Naive thymus-derived CD4-positive, alpha-beta T cell (primary cell): ENCODE measurements around the gene COL6A1. TPM values are rescaled to one million over a fixed set of nuclear protein-coding genes. Genes with fewer than 3 reads are reported as not detected.

Experiments
- ATAC-seq: fragments of 150-1000 bp; cut with Tn5 transposase; 2 replicates; pipeline ENCODE4 v1.10.0; 2021; ENCODE audit warnings: mild to moderate bottlenecking, moderate library complexity
- CTCF ChIA-PET: fragments of 350-600 bp; sonication (Branson Sonifier 250); formaldehyde crosslinking; loops from one replicate; lab custom pipeline; 2021; ENCODE audit warnings: antibody characterized with exemption; lab: Charles Lee
- POLR2A ChIA-PET: fragments of 350-600 bp; sonication (Branson Sonifier 250); formaldehyde crosslinking; loops from one replicate; lab custom pipeline; 2021; ENCODE audit warnings: antibody characterized with exemption, inconsistent platforms; lab: Charles Lee
- DNase-seq, 9 donors: peaks; one replicate each; pipeline versions ENCODE4 v3.0.0 to v3.0.0-alpha.2; 2020 to 2022; ENCODE audit warnings: mixed read lengths in 1 of 9
- H3K27ac ChIP-seq: one replicate; pipeline ENCODE4 v1.7.0; 2013; ENCODE audit warnings: mild to moderate bottlenecking, low read depth, low read length, moderate library complexity
- H3K27me3 ChIP-seq, 2 donors: one replicate each; pipeline ENCODE4 v1.7.0; 2013; ENCODE audit warnings: low read length in 2 of 2, mild to moderate bottlenecking in 2 of 2, moderate library complexity in 2 of 2; ENCODE audit not compliant: control insufficient read depth in 2 of 2, insufficient read depth in 2 of 2
- H3K36me3 ChIP-seq, 3 experiments: 1 replicate in 2 of 3; 2 replicates in 1 of 3; pipeline ENCODE4 v1.7.0; 2013; ENCODE audit warnings: low read length in 3 of 3, mild to moderate bottlenecking in 3 of 3, moderate library complexity in 1 of 3; ENCODE audit not compliant: insufficient read depth in 3 of 3, control insufficient read depth in 2 of 3
- H3K4me1 ChIP-seq, 2 donors: one replicate each; pipeline ENCODE4 v1.7.0; 2013; ENCODE audit warnings: low read length in 2 of 2, mild to moderate bottlenecking in 2 of 2, moderate library complexity in 1 of 2; ENCODE audit not compliant: control insufficient read depth in 2 of 2, insufficient read depth in 2 of 2
- H3K4me3 ChIP-seq: 2 replicates; pipeline ENCODE4 v1.7.0; 2013; ENCODE audit warnings: mild to moderate bottlenecking, low read length
- H3K9me3 ChIP-seq, 3 experiments: 1 replicate in 2 of 3; 2 replicates in 1 of 3; pipeline ENCODE4 v1.7.0; 2013; ENCODE audit warnings: low read length in 3 of 3; ENCODE audit not compliant: control insufficient read depth in 2 of 3
- H3K27ac Mint-ChIP-seq, 9 donors: one replicate each; pipeline ENCODE4 v1.8.0; 2020 to 2022; ENCODE audit warnings: mixed read lengths in 9 of 9, mild to moderate bottlenecking in 8 of 9, moderate library complexity in 5 of 9, inconsistent platforms in 2 of 9
- H3K27me3 Mint-ChIP-seq, 5 donors: one replicate each; pipeline ENCODE4 v1.8.0; 2021 to 2022; ENCODE audit warnings: mixed read lengths in 5 of 5, mild to moderate bottlenecking in 1 of 5
- H3K36me3 Mint-ChIP-seq, 5 donors: one replicate each; pipeline ENCODE4 v1.8.0; 2020 to 2022; ENCODE audit warnings: mixed read lengths in 5 of 5, mild to moderate bottlenecking in 3 of 5, inconsistent platforms in 1 of 5
- H3K4me1 Mint-ChIP-seq, 7 donors: one replicate each; pipeline ENCODE4 v1.8.0; 2020 to 2022; ENCODE audit warnings: mixed read lengths in 7 of 7, mild to moderate bottlenecking in 3 of 7, inconsistent platforms in 1 of 7
- H3K4me3 Mint-ChIP-seq, 10 donors: one replicate each; pipeline ENCODE4 v1.8.0; 2020 to 2022; ENCODE audit warnings: mild to moderate bottlenecking in 10 of 10, mixed read lengths in 10 of 10, moderate library complexity in 6 of 10, inconsistent platforms in 2 of 10
- H3K9me3 Mint-ChIP-seq, 11 donors: one replicate each; pipeline ENCODE4 v1.8.0; 2020 to 2022; ENCODE audit warnings: mixed read lengths in 11 of 11, mild to moderate bottlenecking in 4 of 11, inconsistent platforms in 1 of 11, moderate library complexity in 1 of 11
- intact Hi-C, 2 donors: fragments of 100-400 bp; cut with micrococcal nuclease; formaldehyde crosslinking; loops; one replicate each; pipeline ENCODE4 v1.15.1; 2023
- polyA plus RNA-seq, 2 donors: library from polyadenylated mRNA; unstranded; fragments of 300-500 nt; fragmentation: Illumina TruSeq; gene quantifications; one replicate each; pipeline ENCODE4 v1.2.3, GENCODE V29; 2021
- total RNA-seq, 6 experiments: library from RNA in 5 of 6; stranded (reverse) in 5 of 6; gene quantifications; 1 replicate in 5 of 6; 2 replicates in 1 of 6; pipeline ENCODE4 v1.2.3 and lab custom pipeline; 2021 to 2026

The COL6A1 gene, protein sequence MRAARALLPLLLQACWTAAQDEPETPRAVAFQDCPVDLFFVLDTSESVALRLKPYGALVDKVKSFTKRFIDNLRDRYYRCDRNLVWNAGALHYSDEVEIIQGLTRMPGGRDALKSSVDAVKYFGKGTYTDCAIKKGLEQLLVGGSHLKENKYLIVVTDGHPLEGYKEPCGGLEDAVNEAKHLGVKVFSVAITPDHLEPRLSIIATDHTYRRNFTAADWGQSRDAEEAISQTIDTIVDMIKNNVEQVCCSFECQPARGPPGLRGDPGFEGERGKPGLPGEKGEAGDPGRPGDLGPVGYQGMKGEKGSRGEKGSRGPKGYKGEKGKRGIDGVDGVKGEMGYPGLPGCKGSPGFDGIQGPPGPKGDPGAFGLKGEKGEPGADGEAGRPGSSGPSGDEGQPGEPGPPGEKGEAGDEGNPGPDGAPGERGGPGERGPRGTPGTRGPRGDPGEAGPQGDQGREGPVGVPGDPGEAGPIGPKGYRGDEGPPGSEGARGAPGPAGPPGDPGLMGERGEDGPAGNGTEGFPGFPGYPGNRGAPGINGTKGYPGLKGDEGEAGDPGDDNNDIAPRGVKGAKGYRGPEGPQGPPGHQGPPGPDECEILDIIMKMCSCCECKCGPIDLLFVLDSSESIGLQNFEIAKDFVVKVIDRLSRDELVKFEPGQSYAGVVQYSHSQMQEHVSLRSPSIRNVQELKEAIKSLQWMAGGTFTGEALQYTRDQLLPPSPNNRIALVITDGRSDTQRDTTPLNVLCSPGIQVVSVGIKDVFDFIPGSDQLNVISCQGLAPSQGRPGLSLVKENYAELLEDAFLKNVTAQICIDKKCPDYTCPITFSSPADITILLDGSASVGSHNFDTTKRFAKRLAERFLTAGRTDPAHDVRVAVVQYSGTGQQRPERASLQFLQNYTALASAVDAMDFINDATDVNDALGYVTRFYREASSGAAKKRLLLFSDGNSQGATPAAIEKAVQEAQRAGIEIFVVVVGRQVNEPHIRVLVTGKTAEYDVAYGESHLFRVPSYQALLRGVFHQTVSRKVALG
- total RNA-seq (10 to 100 TPM in 2 of 5 experiments, 1 to 10 TPM in 2, under 1 TPM in 1; 0.22 to 17.1 (median 9.5) TPM), polyA plus RNA-seq (1 to 10 TPM in 1 of 2 donors, under 1 TPM in 1; 0.92 to 2.4 TPM), total RNA-seq (lab: John Stamatoyannopoulos, UW) (33.7 reads per million, percentile 62 among the genes with 10 or more reads in this experiment)

DNA sequence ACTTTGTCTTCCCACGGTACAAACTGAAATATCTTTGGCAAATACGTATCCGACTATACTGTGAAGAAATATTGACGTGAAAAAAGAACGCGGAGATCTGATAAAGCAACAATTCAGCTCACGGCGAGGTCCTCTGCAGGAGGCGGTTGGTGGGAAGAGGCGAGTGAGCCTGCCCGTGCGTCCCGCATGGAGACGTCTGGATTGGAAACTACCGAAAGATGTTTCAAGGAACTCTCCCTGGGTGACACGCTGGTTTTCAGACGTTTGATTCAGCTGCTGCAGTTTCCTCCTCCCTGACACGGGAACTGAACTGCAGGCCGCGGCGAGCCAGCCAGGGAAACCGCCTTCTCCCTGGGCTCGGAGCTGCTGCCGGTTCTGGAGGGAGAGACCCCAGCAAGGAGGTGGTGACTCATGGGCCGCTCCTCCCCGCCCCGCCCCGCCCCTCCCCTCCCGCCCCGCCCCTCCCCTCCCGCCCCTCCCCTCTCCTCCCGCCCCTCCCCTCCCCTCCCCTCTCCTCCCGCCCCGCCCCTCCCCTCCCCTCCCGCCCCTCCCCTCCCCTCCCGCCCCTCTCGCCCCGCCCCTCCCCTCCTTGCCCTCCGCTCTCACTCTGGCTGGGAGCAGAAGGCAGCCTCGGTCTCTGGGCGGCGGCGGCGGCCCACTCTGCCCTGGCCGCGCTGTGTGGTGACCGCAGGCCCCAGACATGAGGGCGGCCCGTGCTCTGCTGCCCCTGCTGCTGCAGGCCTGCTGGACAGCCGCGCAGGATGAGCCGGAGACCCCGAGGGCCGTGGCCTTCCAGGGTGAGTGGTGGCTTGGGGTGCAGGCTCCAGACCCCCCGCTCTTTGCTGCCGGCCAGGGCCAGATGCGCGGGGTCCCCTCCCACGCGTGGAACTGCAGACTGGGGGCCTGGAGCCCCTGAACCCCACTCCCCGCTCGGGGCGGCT, at the start of gene COL6A1:
TSS of gene COL6A1 (plus strand) at position 620 of the 941 bp plus-strand sequence. CDS start at position 701, 81 bp downstream.
- peaks cover 0 to 13% of the 10 kb centered on the region in 2 donors for H3K27me3 ChIP-seq
- peak; percentile 79 for ATAC-seq
- DNase-seq: peak in 8 of 9 donors; percentile 36 to 69 (median 58)
- intact Hi-C loops: loop anchor here (1.0 to 5.0 kb wide), 2 partner anchors 8 to 339 kb away; partner anchors contain the start of gene PCBP3 (in 1 of the 2)
- peak within 1 kb of the TSS; percentile 15 for H3K27ac ChIP-seq
- peaks cover 6 to 7% of the 10 kb centered on the region in 2 donors for H3K4me1 ChIP-seq
- H3K36me3 ChIP-seq: no peaks in the 10 kb centered on the region
- Mint-ChIP-seq H3K27ac (no peak within 1 kb of the TSS), H3K4me3 (peak within 1 kb of the TSS; percentile 44 to 76 (median 66)), H3K27me3 (peaks cover 0 to 22% (median under 1%) of the 10 kb centered on the region in 5 donors), H3K9me3 (peaks cover 0 to 2% (median 0%) of the 10 kb centered on the region in 11 donors), H3K36me3 (peaks cover 0 to 11% (median 0%) of the 10 kb centered on the region in 5 donors), H3K4me1 (peaks cover 0 to 16% (median 11%) of the 10 kb centered on the region in 7 donors)
- H3K4me3 ChIP-seq: peak within 1 kb of the TSS; percentile 52
- ChIA-PET CTCF (no interaction called here), POLR2A (no interaction called here)
- no peaks in the 10 kb centered on the region for H3K9me3 ChIP-seq

DNA sequence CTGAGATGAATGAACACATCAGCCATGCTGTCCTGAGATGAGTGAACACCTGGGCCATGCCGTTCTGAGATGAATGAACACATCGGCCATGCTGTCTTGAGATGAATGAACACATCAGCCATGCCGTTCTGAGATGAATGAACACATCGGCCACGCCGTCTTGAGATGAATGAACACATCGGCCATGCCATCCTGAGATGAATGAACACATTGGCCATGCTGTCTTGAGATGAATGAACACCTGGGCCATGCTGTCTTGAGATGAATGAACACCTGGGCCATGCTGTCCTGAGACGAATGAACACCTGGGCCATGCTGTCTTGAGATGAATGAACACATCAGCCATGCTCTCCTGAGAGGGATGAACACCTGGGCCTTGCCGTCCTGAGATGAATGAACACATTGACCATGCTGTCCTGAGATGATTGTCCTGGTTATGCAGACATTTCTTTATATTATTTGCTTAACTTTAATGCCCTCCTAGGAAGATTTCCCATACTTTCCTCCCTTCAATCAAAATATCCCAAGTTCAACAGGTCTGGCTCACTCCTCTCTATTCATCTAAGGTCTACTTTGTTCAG, 48.6 kb upstream of the COL6A1 start:
- H3K27me3 Mint-ChIP-seq: no peaks in the 10 kb centered on the region
- ATAC-seq (no peak), DNase-seq (no peak)
- H3K4me3 Mint-ChIP-seq: no peak overlapping the region
- intact Hi-C loops: no loop called here
- ChIA-PET POLR2A (no interaction called here), CTCF (no interaction called here)
- Histone ChIP-seq H3K27me3 (no peaks in the 10 kb centered on the region), H3K4me3 (no peak overlapping the region), H3K4me1 (no peaks in the 10 kb centered on the region), H3K9me3 (peaks cover 0 to 8% (median 0%) of the 10 kb centered on the region in 3 experiments), H3K36me3 (no peaks in the 10 kb centered on the region), H3K27ac (no peak overlapping the region)
- peaks cover 0 to 22% (median 0%) of the 10 kb centered on the region in 5 donors for H3K36me3 Mint-ChIP-seq
- peaks cover 0 to 2% (median 0%) of the 10 kb centered on the region in 11 donors for H3K9me3 Mint-ChIP-seq
- peaks cover 0 to 2% (median 0%) of the 10 kb centered on the region in 7 donors for H3K4me1 Mint-ChIP-seq
- no peak overlapping the region for H3K27ac Mint-ChIP-seq

DNA sequence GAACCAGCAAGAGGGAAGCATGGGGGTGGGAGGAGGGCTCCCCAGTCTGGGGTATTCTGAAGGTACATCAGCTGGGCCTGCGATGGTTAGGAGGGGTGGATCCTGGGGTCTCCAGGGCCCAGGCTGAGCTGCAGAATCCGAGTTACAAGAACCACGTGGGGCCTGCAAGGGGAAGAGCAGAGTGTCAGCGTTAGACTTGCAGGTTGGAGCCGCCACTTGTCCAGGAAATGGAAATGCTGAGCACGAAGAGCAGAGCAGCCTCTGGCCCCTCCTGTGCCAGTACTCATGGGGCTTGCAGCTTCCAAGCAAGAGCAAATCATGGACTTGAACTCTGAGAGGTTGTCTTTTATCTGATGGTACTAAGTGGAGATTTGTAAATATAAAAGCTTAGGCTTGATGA, 47.5 kb upstream of the COL6A1 start:
- ChIA-PET POLR2A (no interaction called here), CTCF (no interaction called here)
- Mint-ChIP-seq H3K4me3 (no peak overlapping the region), H3K9me3 (peaks cover 0 to 2% (median 0%) of the 10 kb centered on the region in 11 donors), H3K27ac (peak overlapping the region in 1 of 9 donors; percentile 46), H3K27me3 (no peaks in the 10 kb centered on the region), H3K4me1 (peaks cover 0 to 2% (median 0%) of the 10 kb centered on the region in 7 donors), H3K36me3 (peaks cover 0 to 22% (median 0%) of the 10 kb centered on the region in 5 donors)
- ATAC-seq: no peak
- no peak for DNase-seq
- Histone ChIP-seq H3K9me3 (peaks cover 0 to 8% (median 0%) of the 10 kb centered on the region in 3 experiments), H3K4me3 (no peak overlapping the region), H3K36me3 (no peaks in the 10 kb centered on the region), H3K27me3 (no peaks in the 10 kb centered on the region), H3K4me1 (no peaks in the 10 kb centered on the region), H3K27ac (no peak overlapping the region)
- intact Hi-C loops: no loop called here

DNA sequence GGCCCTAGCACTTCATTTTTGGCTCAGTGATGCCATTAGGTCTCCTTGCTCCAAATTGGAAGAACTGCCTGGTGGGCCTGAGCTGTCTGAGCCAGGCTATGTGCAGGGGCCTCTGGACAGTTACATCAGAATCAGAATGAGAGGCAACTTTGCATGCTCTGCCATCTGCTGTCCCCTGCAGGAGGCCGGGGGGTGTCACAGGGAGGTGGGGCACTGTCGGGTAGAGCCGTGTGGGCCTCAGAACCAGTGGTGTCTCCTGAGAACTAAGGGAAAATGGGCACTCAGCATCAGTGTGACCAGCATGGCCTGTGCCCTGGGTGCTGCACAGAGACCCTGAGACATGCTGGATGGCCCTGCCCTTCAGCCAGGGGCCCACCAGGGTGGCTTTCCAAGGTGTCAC, 47.0 kb upstream of the COL6A1 start:
- ChIA-PET POLR2A (no interaction called here), CTCF (no interaction called here)
- Histone ChIP-seq H3K9me3 (peaks cover 0 to 8% (median 0%) of the 10 kb centered on the region in 3 experiments), H3K4me1 (no peaks in the 10 kb centered on the region), H3K27me3 (no peaks in the 10 kb centered on the region), H3K27ac (no peak overlapping the region), H3K4me3 (no peak overlapping the region), H3K36me3 (no peaks in the 10 kb centered on the region)
- Mint-ChIP-seq H3K36me3 (peaks cover 0 to 22% (median 0%) of the 10 kb centered on the region in 5 donors), H3K4me1 (peaks cover 0 to 2% (median 0%) of the 10 kb centered on the region in 7 donors), H3K4me3 (no peak overlapping the region), H3K9me3 (peaks cover 0 to 2% (median 0%) of the 10 kb centered on the region in 11 donors), H3K27me3 (no peaks in the 10 kb centered on the region), H3K27ac (no peak overlapping the region)
- DNase-seq (no peak), ATAC-seq (no peak)
- intact Hi-C loops: no loop called here

DNA sequence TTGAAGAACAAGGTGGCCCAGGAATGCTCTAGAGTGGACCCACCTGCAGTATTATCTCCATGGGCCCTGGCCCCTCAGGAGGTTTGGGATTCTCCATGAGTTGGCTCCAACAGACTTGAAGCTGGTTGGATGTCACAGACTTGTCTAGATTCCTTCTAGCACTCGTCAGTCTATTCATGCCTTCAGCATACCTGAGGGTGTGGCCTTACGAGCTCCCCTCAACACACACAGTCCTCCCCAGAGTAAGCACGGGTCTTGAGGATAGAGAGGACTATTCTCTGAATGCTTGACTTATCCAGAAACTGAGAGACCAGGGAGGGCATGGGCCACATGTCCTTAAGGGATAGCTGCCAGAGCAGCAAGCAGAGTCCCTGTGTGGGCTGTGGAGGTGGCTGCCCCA, 45.9 kb upstream of the COL6A1 start:
- Histone ChIP-seq H3K9me3 (peaks cover 0 to 8% (median 0%) of the 10 kb centered on the region in 3 experiments), H3K27me3 (no peaks in the 10 kb centered on the region), H3K27ac (no peak overlapping the region), H3K4me3 (no peak overlapping the region), H3K36me3 (no peaks in the 10 kb centered on the region), H3K4me1 (no peaks in the 10 kb centered on the region)
- Mint-ChIP-seq H3K4me3 (no peak overlapping the region), H3K36me3 (peaks cover 0 to 22% (median 0%) of the 10 kb centered on the region in 5 donors), H3K27ac (no peak overlapping the region), H3K9me3 (peaks cover 0 to 2% (median 0%) of the 10 kb centered on the region in 11 donors), H3K4me1 (peaks cover 0 to 2% (median 0%) of the 10 kb centered on the region in 7 donors), H3K27me3 (no peaks in the 10 kb centered on the region)
- CTCF ChIA-PET: interaction anchor here (0.6 kb wide), 1 partner anchor 322 kb away, joined by 5 read pairs; no protein-coding TSS in a partner anchor
- ATAC-seq (no peak), DNase-seq (no peak)
- intact Hi-C loops: no loop called here
- POLR2A ChIA-PET: no interaction called here
